Measurements from ENCODE around the gene LRRC15.

- TF ChIP-seq EZH2phosphoT487 (IDR thresholded peaks at IDR 0.05; ENCODE audit: unreplicated experiment) (no peak), ZNF114 (CRISPR knock-in tag; IDR thresholded peaks at IDR 0.05) (no peak), POLR2AphosphoS5 (IDR thresholded peaks at IDR 0.05; ENCODE audit: low read depth) (no peak), EZH2 (IDR thresholded peaks at IDR 0.05; ENCODE audit: low read depth, unreplicated experiment) (no peak)
- TF ChIP-seq, protein P1, sequence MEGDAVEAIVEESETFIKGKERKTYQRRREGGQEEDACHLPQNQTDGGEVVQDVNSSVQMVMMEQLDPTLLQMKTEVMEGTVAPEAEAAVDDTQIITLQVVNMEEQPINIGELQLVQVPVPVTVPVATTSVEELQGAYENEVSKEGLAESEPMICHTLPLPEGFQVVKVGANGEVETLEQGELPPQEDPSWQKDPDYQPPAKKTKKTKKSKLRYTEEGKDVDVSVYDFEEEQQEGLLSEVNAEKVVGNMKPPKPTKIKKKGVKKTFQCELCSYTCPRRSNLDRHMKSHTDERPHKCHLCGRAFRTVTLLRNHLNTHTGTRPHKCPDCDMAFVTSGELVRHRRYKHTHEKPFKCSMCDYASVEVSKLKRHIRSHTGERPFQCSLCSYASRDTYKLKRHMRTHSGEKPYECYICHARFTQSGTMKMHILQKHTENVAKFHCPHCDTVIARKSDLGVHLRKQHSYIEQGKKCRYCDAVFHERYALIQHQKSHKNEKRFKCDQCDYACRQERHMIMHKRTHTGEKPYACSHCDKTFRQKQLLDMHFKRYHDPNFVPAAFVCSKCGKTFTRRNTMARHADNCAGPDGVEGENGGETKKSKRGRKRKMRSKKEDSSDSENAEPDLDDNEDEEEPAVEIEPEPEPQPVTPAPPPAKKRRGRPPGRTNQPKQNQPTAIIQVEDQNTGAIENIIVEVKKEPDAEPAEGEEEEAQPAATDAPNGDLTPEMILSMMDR (conservative IDR thresholded peaks at IDR 0.05; ENCODE audit: low read depth in 2 of 2): no peak
- TF ChIP-seq, protein P2, sequence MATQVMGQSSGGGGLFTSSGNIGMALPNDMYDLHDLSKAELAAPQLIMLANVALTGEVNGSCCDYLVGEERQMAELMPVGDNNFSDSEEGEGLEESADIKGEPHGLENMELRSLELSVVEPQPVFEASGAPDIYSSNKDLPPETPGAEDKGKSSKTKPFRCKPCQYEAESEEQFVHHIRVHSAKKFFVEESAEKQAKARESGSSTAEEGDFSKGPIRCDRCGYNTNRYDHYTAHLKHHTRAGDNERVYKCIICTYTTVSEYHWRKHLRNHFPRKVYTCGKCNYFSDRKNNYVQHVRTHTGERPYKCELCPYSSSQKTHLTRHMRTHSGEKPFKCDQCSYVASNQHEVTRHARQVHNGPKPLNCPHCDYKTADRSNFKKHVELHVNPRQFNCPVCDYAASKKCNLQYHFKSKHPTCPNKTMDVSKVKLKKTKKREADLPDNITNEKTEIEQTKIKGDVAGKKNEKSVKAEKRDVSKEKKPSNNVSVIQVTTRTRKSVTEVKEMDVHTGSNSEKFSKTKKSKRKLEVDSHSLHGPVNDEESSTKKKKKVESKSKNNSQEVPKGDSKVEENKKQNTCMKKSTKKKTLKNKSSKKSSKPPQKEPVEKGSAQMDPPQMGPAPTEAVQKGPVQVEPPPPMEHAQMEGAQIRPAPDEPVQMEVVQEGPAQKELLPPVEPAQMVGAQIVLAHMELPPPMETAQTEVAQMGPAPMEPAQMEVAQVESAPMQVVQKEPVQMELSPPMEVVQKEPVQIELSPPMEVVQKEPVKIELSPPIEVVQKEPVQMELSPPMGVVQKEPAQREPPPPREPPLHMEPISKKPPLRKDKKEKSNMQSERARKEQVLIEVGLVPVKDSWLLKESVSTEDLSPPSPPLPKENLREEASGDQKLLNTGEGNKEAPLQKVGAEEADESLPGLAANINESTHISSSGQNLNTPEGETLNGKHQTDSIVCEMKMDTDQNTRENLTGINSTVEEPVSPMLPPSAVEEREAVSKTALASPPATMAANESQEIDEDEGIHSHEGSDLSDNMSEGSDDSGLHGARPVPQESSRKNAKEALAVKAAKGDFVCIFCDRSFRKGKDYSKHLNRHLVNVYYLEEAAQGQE (IDR thresholded peaks at IDR 0.05; ENCODE audit: unreplicated experiment): no peak
Measured at GRCh38 chr3:194311000-194311399, 58.5 kb downstream of the LRRC15 start.
